Keratinocyte (primary cell): ENCODE results near the gene FREM2.

Experiments used
- CTCF ChIP-seq, 3 experiments: IDR thresholded peaks in 1 of 3; conservative IDR thresholded peaks in 1 of 3; optimal IDR thresholded peaks in 1 of 3; 2 replicates in 2 of 3; 3 replicates in 1 of 3; pipeline versions ENCODE3 to v1.5.1; 2011; ENCODE audit warnings: low read length in 3 of 3, mild to moderate bottlenecking in 3 of 3, moderate library complexity in 2 of 3, control low read depth in 1 of 3, inconsistent platforms in 1 of 3; ENCODE audit not compliant: insufficient read depth in 2 of 3; ENCODE audit errors: extremely low read depth in 1 of 3
- EZH2 ChIP-seq: IDR thresholded peaks from one replicate; pipeline ENCODE4 v1.6.1; 2012; ENCODE audit warnings: inconsistent platforms, mild to moderate bottlenecking, low read length, moderate library complexity

- TF ChIP-seq CTCF (optimal IDR thresholded peaks at IDR 0.05 in 1 of 3, IDR thresholded peaks at IDR 0.05 in 1 of 3, conservative IDR thresholded peaks at IDR 0.05 in 1 of 3; ENCODE audit: extremely low read depth in 1 of 3, insufficient read depth in 2 of 3, low read length in 3 of 3) (no peak), EZH2 (no peak)
Observed at GRCh38 chr13:38781539-38781938, 94.7 kb downstream of the FREM2 start.
